GDM1 (cell line): ENCODE data around the gene POTEG.
"Not testable (repeated sequence)": the region's sequence is repeated elsewhere in the genome, so short reads cannot be mapped to it uniquely, and the experiment has no call there.

Experiments used
- DNase-seq: peaks from one replicate; lab custom pipeline; 2025; lab: John Stamatoyannopoulos, UW

The POTEG gene

GRCh38 chr14:19434241-19434640, at the start of gene POTEG:
POTEG (minus strand) TSS chr14:19434341; CDS start chr14:19434289, 52 bp downstream.
- not testable (repeated sequence) for DNase-seq

GRCh38 chr14:19482093-19482492, 48.0 kb upstream of the POTEG start:
- DNase-seq, result not testable (repeated sequence)

- DNase-seq, result not testable (repeated sequence)
These were observed 47.3 kb upstream of the POTEG start for GRCh38 chr14:19481421-19481820.

- not testable (repeated sequence) for DNase-seq
These were observed 46.4 kb upstream of the POTEG start for GRCh38 chr14:19480491-19480890.

- DNase-seq, result not testable (repeated sequence)
These were observed 11.6 kb upstream of the POTEG start for GRCh38 chr14:19445761-19446160.

GRCh38 chr14:19439826-19440225, 5.7 kb upstream of the POTEG start:
- DNase-seq, result not testable (repeated sequence)

- not testable (repeated sequence) for DNase-seq
These were observed 5.1 kb upstream of the POTEG start for GRCh38 chr14:19439219-19439618.

- DNase-seq, result not testable (repeated sequence)
These were observed 2.9 kb upstream of the POTEG start for GRCh38 chr14:19437126-19437443.

- not testable (repeated sequence) for DNase-seq
These were observed 2.4 kb upstream of the POTEG start for GRCh38 chr14:19436311-19437125.

GRCh38 chr14:19435852-19436251, 1.7 kb upstream of the POTEG start:
- not testable (repeated sequence) for DNase-seq

- not testable (repeated sequence) for DNase-seq
These were observed 750 bp upstream of the POTEG start for GRCh38 chr14:19434891-19435290.

GRCh38 chr14:19433765-19434164, 376 bp downstream of the POTEG start:
- DNase-seq, result not testable (repeated sequence)

GRCh38 chr14:19408519-19408918, 25.6 kb downstream of the POTEG start:
- not testable (repeated sequence) for DNase-seq

- DNase-seq, result not testable (repeated sequence)
These were observed 32.0 kb downstream of the POTEG start for GRCh38 chr14:19402097-19402496.

GRCh38 chr14:19394727-19395126, 39.4 kb downstream of the POTEG start:
- DNase-seq, result not testable (repeated sequence)

GRCh38 chr14:19390230-19390629, 43.9 kb downstream of the POTEG start:
- not testable (repeated sequence) for DNase-seq

GRCh38 chr14:19388741-19389140, 45.4 kb downstream of the POTEG start:
- not testable (repeated sequence) for DNase-seq

- not testable (repeated sequence) for DNase-seq
These were observed 47.1 kb downstream of the POTEG start for GRCh38 chr14:19386996-19387395.

- DNase-seq, result not testable (repeated sequence)
These were observed 47.8 kb downstream of the POTEG start for GRCh38 chr14:19386309-19386708.

GRCh38 chr14:19384088-19384781, 49.9 kb downstream of the POTEG start:
- DNase-seq, result not testable (repeated sequence)

- DNase-seq, result not testable (repeated sequence)
These were observed 51.0 kb downstream of the POTEG start for GRCh38 chr14:19383008-19383584.

- not testable (repeated sequence) for DNase-seq
These were observed 54.0 kb downstream of the POTEG start for GRCh38 chr14:19380137-19380536.

GRCh38 chr14:19374451-19374903, 59.7 kb downstream of the POTEG start:
- DNase-seq, result not testable (repeated sequence)
